HG02870 (cell line): ENCODE measurements around the gene IFT81.
"Not testable (repeated sequence)": the region's sequence is repeated elsewhere in the genome, so short reads cannot be mapped to it uniquely, and the experiment has no call there.

Experiments used
- ATAC-seq: cut with Tn5 transposase; IDR thresholded peaks from one replicate; pipeline ENCODE4 v1.9.1; 2021; ENCODE audit warnings: mild to moderate bottlenecking, moderate library complexity; ENCODE audit not compliant: unreplicated experiment

The IFT81 gene

DNA sequence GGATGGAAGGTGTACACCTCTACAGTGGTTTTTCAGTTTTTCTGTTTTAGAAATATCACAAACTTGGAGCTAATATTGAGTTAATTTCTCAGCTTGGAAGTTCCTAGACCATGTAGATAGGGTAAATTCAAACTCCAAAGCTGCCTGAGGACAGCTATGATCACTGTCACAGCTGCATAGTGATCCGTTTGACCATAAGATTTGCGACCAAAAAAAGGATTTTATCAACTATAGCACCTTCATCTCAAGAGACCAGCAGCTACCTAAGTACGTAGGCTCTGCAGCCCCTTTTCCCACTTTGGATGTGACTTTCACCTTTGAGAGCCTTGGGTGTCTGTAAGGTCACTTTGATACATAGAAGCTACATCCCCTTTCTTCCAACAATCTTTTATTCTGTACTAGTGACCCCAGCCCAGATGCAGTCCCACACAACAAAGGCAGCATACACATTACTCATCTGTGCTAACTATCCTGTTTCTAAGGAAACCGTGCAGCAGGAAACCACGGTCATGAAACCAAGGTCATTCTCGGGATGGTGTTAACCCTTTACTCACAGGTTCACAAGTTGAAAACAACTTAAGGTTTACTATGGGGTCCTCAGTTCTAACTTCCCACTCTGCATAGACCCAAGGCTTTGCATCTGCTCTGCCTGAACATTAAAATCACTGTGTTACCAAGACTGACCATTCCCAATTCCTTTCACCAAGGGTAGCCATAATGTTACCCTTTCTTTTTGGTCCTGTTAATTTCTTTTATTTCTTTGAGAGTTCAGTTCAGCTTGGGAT lies 75.4 kb downstream of the IFT81 start:
- ATAC-seq = no peak

DNA sequence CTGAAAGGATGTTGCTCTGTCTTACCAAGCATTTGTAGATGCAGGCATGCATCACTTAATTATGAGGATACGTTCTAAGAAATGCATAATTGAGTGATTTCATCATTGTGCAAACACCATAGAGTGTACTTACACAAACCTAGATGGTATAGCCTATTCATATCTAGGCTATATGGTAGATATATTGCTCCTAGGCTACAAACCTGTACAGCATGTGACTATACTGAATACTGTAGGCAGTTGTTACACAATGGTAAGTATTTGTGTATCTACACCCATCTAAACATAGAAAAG lies 75.9 kb downstream of the IFT81 start:
- no peak for ATAC-seq

DNA sequence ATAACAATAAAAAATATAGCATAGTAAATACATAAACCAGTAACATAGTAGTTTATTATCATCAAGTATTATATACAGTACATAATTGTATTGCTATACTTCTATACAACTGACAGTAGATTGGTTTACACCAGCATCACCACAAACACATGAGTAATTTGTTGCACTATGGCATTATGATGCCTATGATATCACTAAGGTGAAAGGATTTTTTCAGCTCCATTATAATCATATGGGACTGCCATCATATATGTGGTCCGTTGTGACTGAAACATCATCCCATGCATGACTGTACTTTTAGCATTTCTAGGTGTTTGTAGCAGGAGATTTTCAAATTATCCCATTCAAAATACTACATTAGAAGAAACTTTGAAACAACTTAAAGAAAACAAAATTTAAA lies 77.8 kb downstream of the IFT81 start:
- no peak for ATAC-seq

DNA sequence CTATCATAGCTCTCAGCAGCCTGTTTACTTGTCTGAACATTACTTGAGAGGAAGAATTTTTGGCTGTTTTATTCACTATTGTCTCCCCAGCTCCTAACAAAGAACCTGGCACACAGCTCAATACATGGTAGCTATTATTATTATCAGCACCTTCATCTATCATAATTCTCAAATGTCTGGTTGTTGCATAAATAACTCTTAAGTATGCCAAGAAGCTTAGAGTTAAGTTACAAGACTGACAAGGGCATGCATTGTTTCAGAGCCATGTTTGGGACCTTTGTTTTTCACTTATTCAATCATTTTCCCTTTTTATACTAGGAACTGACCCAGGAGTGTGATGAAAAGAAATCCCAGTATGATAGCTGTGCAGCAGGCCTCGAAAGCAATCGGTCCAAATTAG lies 79.4 kb downstream of the IFT81 start:
- no peak for ATAC-seq

DNA sequence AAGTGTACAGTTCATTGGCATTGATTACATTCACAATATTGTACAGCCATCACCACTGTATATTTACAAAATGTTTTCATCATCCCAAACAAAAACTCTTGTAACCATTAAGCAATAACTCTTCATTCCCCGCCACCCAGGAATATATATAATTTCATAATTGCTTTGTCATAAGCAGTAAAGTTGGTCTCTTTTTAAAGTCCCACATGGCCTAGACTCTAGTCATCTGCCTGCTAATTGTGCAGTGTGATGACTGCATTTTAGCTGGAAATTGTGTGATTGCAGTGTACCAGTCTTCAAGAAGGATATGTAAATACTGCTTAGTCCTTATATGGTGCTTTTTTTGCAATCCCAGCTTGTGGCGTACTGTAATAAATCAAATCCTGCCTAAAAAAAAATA lies 81.8 kb downstream of the IFT81 start:
- no peak for ATAC-seq

DNA sequence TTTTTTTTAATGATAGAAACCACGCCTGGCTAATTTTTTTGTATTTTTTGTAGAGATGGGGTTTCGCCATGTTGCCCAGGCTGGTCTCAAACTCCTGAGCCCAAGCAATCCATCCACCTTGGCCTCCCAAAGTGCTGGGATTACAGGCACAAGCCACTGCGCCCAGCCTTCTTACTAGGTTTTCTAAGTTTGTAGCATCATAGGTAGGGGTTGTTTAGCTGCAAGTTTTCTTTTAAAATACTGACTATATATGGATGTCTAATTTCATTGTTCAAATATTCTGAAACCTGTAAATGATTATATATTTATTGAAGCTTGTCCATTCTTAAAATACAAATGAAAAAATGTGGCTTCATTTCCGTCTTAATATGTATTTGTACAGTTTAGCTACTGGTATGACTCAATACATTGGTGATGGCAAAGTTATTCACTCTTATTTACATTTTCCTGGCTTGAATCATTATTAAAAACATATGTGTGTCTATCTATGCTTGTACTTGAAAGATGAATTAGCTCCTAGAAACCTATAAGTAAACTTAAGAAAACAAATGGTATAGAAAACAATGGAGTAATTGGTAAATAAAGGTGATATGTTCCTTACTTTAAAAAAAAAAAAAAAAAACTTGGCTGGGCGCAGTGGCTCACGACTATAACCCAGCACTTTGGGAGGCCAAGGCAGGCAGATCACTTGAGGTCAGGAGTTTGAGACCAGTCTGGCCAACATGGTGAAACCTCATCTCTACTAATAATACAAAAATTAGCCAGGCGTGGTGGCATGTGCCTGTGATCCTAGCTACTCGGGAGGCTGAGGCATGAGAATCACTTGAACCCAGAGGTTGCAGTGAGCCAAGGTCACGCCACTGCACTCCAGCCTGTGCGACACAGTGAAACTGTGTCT lies 87.7 kb downstream of the IFT81 start:
- not testable (repeated sequence) for ATAC-seq

DNA sequence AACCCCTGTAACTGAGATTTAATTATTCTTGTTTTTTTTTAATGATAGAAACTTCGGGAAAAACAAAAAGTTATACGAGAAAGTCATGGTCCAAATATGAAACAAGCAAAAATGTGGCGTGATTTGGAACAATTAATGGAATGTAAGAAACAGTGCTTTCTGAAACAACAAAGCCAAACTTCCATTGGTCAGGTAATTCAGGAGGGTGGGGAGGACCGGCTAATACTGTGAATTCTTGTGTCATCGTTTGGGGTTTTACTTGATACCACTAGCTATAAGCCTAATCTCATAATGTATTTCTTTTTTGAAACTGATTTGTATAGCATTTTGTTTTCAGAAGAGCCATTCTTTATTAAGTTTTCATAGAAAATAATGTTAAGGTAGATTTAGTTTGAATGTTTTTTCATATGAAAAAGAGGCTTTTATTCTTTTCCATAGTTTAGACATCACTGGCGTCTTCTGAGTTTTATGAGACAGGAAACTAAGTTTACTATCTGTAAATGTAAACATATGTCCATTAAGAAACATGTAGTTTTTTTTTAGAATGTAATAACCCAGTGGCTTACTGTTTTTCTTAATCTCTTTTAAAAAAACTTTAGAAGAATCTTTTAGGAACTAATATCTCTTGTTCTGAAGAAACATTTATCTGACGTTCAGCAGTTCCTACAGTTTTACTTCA lies 94.0 kb downstream of the IFT81 start:
- no peak for ATAC-seq

DNA sequence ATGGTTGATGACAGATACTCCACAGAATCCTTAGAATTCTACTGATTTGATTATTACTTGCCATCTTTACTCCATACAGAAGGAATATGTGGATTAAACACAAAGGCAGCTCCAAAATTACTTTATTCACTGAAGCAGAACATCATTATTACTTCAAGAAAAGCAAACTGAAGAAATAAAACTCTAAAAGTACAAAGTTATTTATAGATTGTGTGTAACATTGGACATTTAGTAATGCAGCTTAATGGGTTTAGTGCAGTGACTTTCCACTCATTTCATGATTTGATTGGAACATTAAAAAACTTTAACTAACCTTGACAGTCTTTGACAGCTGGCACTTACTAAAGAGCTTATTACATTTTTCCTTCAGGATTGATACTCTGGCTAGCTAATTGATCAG lies 97.9 kb downstream of the IFT81 start:
- no peak for ATAC-seq

DNA sequence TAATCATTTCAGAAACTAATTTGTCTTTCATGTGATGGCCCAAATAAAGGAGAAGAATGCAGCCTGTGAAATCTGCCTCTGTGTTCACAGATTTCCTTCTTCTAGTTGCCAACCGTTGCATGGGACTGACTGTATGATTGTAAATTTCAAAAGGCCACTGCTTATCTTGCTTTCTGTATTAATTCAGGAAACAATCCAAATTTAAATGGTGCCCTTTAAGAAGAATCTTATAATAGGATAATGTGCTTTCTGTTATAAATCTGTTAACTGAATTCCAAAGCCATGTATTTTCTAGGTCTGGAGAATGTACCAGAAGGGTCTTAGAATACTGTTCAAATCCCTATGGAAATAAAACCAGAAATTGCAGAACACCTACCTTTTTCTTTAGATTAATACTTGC lies 98.3 kb downstream of the IFT81 start:
- no peak for ATAC-seq

DNA sequence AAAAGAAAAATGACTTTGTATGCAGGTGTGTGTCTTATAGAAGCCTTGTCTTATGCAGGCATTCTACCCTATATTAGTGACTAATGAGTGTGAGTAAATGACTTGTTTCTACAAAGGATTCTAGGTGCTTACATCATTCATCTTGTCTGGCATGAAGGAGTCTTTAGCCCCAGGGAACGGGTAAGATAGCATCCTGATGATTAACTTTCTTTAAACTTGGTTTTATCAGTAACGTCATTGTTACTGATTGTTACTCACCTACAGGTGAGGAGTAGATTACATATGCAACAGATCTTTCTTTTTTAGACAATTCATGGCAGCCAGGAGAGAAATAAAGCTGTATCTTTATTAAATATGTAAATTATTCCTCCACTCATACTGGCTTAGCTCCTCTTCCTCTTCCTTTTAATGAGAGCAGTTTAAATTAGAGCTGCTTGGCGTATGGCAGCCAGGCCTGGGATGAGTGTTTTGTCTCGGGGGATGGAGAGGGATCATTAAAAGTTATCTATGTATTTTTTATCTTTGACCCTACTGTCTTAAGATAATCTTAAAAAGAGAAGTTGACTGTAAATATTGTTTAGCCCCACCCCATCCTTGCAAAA lies 99.7 kb downstream of the IFT81 start:
- no peak for ATAC-seq

DNA sequence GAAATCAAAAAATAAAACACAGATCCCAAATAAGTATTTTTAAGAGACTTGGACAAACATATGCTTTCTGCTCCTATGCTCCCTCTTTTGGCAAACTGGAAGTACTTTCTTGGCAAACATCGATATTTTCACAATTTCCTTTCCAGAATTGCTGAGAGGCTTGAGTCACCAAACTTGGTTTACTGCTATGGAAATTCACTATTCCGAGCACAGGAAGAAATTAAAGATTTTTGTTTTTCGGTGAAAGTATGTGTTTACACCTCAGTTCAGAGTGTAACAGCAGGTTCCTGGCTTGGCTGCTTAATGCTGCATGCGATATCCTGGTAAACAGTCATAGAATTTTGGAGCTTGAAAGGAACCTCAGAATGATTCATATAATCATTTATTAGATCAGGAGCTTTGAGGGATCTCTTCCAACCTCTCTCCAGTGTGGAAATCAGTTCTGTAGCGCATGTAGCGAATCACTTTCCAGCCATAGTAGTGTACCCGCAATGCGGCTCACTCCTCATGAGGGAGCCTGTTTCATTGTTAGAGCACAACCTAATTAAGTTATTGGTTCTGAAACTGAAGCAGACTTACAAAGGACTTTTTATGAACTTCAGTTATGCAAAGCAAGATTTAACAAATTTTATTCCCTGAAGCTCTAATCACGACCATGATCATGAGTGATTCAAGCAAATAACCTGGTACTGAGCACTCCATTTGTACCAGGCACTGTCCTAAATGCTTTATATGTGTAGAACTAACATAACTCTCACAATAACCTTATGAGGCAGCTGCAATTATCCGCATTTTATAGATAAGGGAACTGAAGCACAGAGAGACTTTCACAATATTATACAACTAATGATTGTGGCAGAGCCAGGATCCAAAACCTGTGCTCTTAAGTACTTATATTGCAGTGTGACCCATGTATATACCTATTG lies 100.5 kb downstream of the IFT81 start:
- no peak for ATAC-seq

DNA sequence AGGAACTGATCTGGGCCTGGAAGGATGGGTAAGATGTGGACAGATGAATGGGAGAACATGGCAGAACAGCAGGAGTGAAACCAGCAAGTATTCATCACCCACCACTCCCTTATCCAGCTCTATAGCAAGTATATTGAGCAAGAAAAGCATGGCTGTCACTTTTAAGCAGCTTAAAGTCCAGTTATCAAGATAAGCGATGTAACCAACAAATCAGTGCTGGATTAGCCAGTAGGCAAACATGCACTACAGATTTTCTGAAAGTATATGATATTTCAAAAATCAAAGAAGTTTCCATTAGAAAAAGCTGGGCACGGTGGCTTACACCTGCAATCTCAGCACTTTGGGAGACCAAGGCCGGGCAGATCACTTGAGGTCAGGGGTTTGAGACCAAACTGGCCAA lies 103.0 kb downstream of the IFT81 start:
- ATAC-seq = no peak

DNA sequence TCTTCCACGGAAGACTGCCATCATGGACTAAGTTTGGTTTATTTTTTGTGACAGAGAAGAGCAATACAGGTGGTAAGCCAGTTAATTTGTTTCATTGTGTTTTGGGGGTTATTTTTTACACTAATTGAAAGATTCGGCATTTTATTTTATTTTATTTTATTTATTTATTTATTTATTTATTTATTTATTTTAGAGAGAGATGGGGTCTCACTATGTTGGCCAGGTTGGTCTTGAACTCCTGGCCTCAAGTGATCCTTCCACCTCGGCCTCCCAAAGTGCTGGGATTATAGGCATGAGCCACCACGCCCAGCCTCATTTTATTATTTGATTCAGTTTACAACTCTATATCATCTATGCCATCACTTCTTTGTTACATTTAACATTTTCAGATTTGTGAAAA lies 104.2 kb downstream of the IFT81 start:
- ATAC-seq = not testable (repeated sequence)

DNA sequence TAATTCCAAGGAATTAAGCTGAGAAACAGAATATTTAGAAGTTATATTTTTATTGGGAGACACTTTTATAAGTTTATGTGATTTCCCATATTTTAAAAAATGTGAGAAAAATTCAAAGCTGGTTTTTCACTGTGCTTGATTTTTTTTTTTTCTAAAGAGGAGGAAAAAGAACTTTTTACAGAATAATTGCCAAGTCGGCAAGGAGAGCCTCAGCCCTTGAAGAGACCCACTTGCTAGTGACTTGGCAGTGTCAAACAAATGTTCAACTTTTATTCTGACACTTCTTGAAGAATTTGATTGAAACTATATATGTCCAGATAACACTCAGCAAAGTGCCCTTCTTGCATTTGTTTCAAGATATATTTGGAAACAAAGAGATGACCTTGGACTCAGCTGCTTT lies 104.6 kb downstream of the IFT81 start:
- no peak for ATAC-seq

DNA sequence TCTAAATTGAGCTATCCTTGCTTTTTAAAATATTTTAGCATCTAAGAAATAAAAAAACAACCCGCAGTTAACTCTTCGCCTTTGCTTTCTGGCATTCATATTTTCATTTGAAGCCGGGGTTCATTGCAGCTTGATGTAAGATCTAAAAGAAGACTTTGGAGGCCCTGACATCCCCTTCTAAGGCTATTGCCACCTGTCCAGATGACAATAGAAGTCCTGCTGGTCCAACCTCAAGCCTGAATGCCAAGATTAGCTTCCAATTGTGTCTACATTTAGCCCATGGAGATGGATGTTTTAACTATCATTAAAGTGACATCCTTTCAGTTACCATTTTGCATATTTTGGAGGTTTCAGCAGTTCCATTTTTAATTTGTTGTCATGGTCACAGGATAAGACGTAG lies 105.3 kb downstream of the IFT81 start:
- ATAC-seq = no peak

DNA sequence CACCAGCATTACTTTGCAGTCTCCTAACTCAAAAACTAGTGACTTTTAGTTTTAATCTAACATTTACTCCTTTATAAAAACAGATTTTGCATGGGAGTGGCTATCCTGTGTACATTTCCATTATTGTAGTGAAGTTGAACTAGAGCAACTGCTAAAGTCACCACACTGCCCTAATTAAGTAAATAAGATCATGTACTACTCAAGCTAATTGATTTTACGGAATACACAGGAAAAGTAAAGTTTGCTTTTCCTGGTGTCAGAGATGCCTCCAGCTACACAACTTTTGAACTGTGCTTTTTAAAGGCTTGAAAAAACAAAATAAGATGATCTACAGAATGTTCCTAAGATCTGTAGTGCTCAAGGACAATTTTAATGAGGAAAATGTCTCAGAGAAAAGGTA lies 106.5 kb downstream of the IFT81 start:
- no peak for ATAC-seq

DNA sequence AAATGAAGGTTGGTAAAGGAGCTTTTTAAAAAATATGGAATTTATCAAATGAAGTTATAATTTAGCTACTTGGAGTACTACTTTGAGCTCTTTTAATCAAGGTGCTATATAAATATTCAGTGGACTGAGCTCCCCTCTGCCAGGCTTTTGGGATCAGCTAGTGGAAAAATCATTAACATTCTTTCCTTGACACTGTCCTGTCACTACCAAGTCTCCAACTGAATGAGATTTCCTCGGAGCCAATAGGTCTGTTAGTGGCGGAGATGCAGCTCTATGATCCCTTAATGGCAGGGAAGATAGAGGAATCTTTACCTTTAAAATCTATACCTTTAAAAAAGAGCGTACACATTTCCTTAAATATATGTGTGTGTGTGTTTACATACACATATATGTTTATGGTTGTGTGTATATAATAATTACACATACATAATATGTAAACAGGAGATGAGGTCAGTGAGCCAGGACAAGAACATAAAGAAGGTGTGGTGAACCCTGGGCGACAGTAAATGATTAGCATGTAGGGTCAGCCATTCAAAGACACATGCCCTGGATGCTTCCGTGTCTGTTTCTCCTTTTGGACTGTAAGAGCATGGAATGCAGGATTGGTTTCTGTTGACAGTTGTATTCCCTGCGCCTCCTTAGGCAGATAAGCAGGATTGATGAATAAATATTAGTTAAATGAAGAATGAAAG lies 109.2 kb downstream of the IFT81 start:
- no peak for ATAC-seq

DNA sequence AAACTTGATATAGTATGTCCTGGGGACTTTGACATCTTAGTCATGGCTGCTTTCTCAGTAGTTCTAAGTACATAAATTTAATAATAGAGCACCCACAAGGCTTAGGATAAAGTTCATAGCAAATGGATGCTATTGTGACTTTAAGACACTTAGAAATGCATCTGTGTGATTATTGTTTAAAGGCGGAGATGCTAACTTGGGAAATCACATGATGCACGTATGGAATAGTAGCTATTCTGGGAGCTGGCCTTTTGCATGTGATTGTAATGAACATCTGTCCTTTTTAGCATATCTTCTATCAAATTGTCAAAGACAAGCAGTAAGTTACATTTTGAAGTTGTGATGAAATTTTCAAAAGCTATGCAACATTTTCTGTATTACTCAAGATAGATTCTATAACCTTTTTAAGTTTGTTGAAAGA lies 110.2 kb downstream of the IFT81 start:
- ATAC-seq = no peak

DNA sequence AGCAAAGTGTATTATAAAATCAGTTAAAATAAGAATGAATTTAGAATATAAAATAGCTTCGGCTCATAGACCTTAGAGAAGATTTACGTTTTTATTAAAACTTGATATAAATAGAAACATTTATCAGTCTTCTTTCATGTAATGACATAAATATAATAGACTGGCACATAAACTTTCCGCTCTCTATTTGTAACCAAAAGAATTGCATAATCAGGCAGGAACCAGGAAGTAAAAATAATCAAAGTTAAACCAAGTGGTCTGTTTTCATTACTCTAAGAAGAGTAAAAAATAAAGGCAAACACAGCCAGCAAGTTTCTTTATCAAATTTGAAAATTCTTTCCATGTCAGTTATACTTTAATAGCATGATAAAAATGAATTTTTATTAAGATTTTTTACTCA lies 110.6 kb downstream of the IFT81 start:
- no peak for ATAC-seq

DNA sequence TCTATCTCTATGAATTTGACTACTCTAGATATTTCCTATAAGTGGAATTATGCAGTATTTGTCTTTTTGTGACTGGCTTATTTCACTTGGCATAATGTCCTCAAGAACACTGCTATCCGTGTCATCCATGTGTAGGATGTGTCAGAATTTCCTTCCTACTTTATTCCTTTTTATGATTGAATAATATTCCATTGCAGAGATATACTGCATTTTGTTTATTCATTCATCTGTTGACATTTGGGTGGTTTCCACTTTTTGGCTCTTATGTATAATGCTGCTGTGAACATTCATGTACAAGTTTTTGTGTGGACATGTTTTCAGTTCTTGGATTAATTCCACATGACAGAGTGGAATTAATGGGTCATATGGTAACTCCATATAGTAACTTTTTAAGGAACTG lies 111.2 kb downstream of the IFT81 start:
- no peak for ATAC-seq
